ENCODE measurements around the gene ACKR4. TPM values are rescaled to one million over a fixed set of nuclear protein-coding genes. Genes with fewer than 3 reads are reported as not detected.
A peak's percentile ranks its signal among the peaks of the same experiment; 100 is the strongest.

ACKR4 gene
- total RNA-seq, 1 experiment from 2014 or later = not detected

GRCh38 chr3:132641837-132642538 lies 44.9 kb downstream of the ACKR4 start:
- Histone ChIP-seq H3K27ac (ENCODE audit: low read depth, low read length, poor library complexity, severe bottlenecking) (no peak overlapping the region), H3K4me1 (ENCODE audit: insufficient read depth, low read length, poor library complexity, severe bottlenecking) (no peaks in the 10 kb centered on the region), H3K36me3 (ENCODE audit: insufficient read depth, low read length, poor library complexity, severe bottlenecking) (no peaks in the 10 kb centered on the region), H3K4me3 (ENCODE audit: low read depth, low read length, poor library complexity, severe bottlenecking) (no peak overlapping the region), H3K27me3 (replicated peaks; ENCODE audit: insufficient read depth, low read depth, low read length, poor library complexity) (no peaks in the 10 kb centered on the region), H3K9me3 (ENCODE audit: low read depth, low read length, poor library complexity, severe bottlenecking) (no peaks in the 10 kb centered on the region)
- CTCF ChIA-PET = interaction anchor here (0.9 to 2.6 kb wide), 4 partner anchors 11 to 107 kb away, joined by 4 to 29 read pairs (median 4); no protein-coding TSS in a partner anchor
- TF ChIP-seq EZH2 (IDR thresholded peaks at IDR 0.05; ENCODE audit: borderline replicate concordance, low read depth, low read length, poor library complexity, severe bottlenecking) = no peak
- TF ChIP-seq CTCF (conservative IDR thresholded peaks at IDR 0.05; ENCODE audit: low read depth, low read length) = peak; percentile 75
- POLR2A ChIA-PET (ENCODE audit: low non-redundant PET) = no interaction called here
- BruUV-seq (replicated peaks) = no TSS peak
- intact Hi-C loops (cut with micrococcal nuclease; ENCODE audit: unreplicated experiment) = loop anchor here (1.0 to 5.0 kb wide), 3 partner anchors 106 to 390 kb away; no protein-coding TSS in a partner anchor
- peak; percentile 77 for DNase-seq (ENCODE audit: low spot score)

- ChIA-PET POLR2A (ENCODE audit: low non-redundant PET) (no interaction called here), CTCF (interaction anchor here (0.9 to 2.6 kb wide), 4 partner anchors 12 to 108 kb away, joined by 4 to 29 read pairs (median 4); no protein-coding TSS in a partner anchor)
- TF ChIP-seq CTCF (conservative IDR thresholded peaks at IDR 0.05; ENCODE audit: low read depth, low read length) (no peak), EZH2 (IDR thresholded peaks at IDR 0.05; ENCODE audit: borderline replicate concordance, low read depth, low read length, poor library complexity, severe bottlenecking) (no peak)
- no TSS peak for BruUV-seq (replicated peaks)
- Histone ChIP-seq H3K27me3 (replicated peaks; ENCODE audit: insufficient read depth, low read depth, low read length, poor library complexity) (no peaks in the 10 kb centered on the region), H3K9me3 (ENCODE audit: low read depth, low read length, poor library complexity, severe bottlenecking) (no peaks in the 10 kb centered on the region), H3K27ac (ENCODE audit: low read depth, low read length, poor library complexity, severe bottlenecking) (no peak overlapping the region), H3K4me3 (ENCODE audit: low read depth, low read length, poor library complexity, severe bottlenecking) (no peak overlapping the region), H3K4me1 (ENCODE audit: insufficient read depth, low read length, poor library complexity, severe bottlenecking) (no peaks in the 10 kb centered on the region), H3K36me3 (ENCODE audit: insufficient read depth, low read length, poor library complexity, severe bottlenecking) (no peaks in the 10 kb centered on the region)
- intact Hi-C loops (cut with micrococcal nuclease; ENCODE audit: unreplicated experiment) = loop anchor here (1.0 to 5.0 kb wide), 3 partner anchors 106 to 390 kb away; no protein-coding TSS in a partner anchor
- DNase-seq (ENCODE audit: low spot score) = no peak
Observed at GRCh38 chr3:132642539-132642847, 45.4 kb downstream of the ACKR4 start.

GRCh38 chr3:132643366-132643765 lies 46.3 kb downstream of the ACKR4 start:
- H3K9me3 ChIP-seq (ENCODE audit: low read depth, low read length, poor library complexity, severe bottlenecking) = no peaks in the 10 kb centered on the region
- no peak overlapping the region for H3K4me3 ChIP-seq (ENCODE audit: low read depth, low read length, poor library complexity, severe bottlenecking)
- ChIA-PET CTCF (interaction anchor here (0.6 to 2.6 kb wide), 2 partner anchors 107 to 109 kb away, joined by 3 to 29 read pairs; no protein-coding TSS in a partner anchor), POLR2A (ENCODE audit: low non-redundant PET) (no interaction called here)
- intact Hi-C loops (cut with micrococcal nuclease; ENCODE audit: unreplicated experiment) = loop anchor here (2.0 to 5.0 kb wide), 2 partner anchors 291 to 391 kb away; no protein-coding TSS in a partner anchor
- H3K27ac ChIP-seq (ENCODE audit: low read depth, low read length, poor library complexity, severe bottlenecking) = no peak overlapping the region
- no peaks in the 10 kb centered on the region for H3K27me3 ChIP-seq (replicated peaks; ENCODE audit: insufficient read depth, low read depth, low read length, poor library complexity)
- H3K4me1 ChIP-seq (ENCODE audit: insufficient read depth, low read length, poor library complexity, severe bottlenecking) = no peaks in the 10 kb centered on the region
- DNase-seq (ENCODE audit: low spot score) = no peak
- TF ChIP-seq CTCF (conservative IDR thresholded peaks at IDR 0.05; ENCODE audit: low read depth, low read length) (no peak), EZH2 (IDR thresholded peaks at IDR 0.05; ENCODE audit: borderline replicate concordance, low read depth, low read length, poor library complexity, severe bottlenecking) (no peak)
- no TSS peak for BruUV-seq (replicated peaks)
- no peaks in the 10 kb centered on the region for H3K36me3 ChIP-seq (ENCODE audit: insufficient read depth, low read length, poor library complexity, severe bottlenecking)

Data from A673 (cell line).